SHP77 (cell line): ENCODE data around the gene RASAL2.

ENCODE experiments used
- DNase-seq, 2 experiments: peaks; one replicate each; lab custom pipeline; 2025; lab: John Stamatoyannopoulos, UW

Gene RASAL2

DNA sequence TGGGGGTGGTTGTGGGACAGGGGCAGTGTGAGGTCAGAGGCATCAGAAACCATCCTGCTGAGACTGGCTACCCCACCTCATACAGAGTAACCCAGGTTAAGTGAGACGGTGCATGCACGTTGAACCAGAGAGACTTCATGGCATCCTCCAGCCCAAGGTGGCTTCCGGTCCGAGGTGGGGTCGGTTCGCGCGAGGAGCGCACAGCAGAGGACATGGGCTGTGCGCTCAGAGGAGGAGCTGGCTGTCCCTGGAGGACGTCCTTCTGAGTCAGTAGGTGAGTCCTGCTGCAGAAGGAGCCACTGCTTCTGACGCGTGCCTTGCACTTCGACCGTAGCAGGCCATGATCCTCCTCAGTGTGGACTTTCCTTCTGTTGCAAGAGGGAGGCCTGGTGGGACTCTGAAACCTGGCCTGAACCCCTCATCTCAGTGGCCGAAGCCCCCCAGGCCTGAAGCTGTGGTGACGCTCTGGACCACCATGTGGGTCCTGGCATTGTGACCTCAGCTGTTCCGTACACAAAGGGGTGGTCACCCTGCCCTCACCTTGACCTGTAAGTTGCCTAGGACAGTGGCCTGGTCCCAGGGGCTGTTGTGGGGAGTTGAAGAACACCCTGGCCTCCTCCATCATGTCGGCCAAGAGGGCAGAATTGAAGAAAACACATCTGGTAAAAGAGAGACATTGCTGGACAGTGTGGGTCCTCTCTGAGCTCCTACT lies 418.8 kb downstream of the RASAL2 start, which contains the start of gene TEX35:
TEX35 (plus strand) TSS at position 544 of the 712 bp plus-strand sequence; CDS start at position 624, 80 bp downstream.
- DNase-seq: no peak

DNA sequence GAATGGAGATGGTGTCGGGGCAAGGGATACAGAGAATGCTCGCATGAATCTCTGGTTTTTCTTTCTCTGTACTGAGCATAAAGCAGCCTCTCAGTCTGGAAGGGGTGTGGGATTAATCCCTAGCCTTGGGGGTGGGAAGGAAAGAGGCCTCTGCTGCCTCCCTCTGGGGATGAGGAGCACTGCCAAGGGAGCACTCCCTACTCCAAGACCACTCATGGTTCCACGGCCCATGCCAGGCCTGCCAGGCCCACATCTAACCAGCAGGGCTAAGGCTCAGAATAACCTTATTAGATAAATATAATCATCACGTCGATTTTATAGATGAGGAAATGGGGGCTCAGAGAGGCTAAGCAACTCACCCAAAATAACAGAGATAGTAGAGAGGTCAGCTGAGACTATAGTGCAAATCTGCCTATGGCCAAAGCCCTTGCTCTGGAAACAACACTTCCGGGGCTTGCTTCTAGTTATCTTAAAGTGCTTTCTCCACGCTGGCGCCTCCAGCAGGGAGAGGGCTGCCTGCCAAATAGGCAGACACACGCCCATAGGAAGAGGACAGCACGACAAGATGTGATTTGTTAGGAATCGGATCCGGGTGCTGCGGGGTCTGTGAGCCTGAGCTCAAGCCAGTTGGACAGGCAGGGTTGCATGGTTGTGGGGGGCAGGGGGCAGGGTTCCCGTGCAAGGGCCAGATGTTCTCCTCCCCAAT lies 419.5 kb downstream of the RASAL2 start:
- DNase-seq: peak in 1 of 2 experiments; percentile 11

DNA sequence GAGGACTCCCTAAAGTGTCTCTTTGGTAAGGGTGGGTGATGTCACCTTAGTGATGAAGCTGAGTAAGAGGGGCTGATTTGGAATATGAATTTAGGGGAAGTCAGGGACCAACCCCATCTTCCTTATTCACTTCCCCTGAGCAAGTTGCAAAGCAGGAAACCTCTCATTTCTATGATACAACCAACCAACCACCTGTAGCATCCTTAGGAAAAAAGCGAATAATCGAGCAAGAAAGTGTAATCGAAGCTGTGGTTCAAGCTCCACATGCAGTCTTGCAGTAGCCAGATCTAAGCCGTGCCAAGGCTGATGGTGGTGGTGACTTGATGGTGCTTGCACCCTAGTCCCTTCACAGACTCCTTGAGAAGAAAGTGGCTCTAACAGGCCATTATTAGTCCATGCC lies 422.2 kb downstream of the RASAL2 start:
- DNase-seq: no peak

DNA sequence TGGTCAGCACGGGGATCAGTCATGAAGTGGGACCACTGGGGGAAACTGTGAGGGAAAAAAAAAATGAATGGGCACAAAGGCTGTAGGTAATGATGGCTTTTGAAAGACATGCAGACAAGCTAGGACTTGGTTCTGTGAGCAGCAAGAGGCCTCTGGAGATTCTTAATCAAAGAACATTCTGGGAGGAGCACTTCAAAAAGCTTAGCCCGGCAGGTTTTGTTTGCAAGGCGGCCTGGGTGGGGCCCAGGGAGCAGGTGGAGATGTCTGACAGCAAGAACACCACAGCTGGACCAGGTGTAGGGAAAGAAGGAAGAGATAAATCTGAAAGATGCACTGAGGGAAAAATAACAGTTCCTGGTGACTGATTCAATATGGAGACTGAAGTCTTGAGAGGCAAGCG lies 425.0 kb downstream of the RASAL2 start:
- DNase-seq: no peak

DNA sequence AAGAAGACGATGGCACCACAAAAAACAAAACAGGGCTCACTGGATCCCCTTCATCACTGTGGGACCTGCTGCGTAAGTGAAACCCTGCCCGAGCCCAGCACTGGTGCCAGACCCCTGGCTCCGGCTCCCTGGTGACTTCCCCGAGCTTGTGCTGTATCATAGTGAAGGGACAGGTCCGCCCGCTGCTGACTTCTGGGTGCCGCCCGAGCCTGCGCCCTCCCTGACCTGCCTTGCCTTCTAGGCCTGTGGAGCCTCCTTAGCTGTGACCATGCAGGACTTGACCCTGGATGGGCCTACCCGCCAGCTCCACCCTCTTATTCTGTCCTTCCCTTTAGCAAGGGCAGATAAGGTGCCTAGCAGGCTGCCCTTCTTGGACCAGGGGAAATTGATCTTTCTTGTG lies 426.9 kb downstream of the RASAL2 start:
- DNase-seq: no peak

DNA sequence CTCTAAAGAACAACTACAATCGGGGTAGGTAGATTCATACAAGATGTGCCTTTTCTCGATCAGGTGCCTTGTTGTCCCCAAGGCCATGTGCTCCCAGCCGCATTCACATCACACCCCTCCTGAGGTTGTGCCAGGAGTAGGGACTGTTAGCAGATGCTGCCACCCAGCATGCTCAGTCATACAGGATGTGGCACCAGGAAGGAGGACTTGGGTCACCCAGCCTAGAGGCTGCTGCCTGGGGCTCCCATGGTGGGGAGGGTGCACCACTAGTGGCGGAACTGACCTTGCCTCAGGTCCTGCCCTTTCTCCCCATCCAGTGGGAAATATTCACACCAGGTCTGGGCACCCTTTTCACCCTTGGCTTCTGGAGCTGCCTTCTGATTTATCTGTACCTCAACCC lies 427.3 kb downstream of the RASAL2 start:
- DNase-seq: no peak

DNA sequence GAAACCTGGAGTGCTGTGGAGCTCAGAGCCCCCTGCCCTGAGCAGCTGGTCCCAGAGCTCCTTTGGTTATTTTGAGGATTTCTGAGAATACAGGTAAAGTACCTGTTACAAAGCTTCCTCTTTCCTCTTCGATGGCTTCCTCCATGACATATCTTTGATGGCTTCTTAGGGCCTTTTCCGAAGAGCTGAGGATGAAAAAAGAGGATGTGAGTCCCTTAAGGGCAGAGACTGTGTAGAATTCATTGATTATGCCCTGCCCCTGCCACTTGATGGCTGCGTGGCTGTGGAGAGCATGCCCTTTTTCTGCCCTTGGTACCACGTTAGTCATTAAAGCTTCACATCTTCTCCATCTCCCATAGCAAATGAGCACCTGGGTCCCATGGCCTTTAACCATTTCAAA lies 433.2 kb downstream of the RASAL2 start:
- DNase-seq: no peak

DNA sequence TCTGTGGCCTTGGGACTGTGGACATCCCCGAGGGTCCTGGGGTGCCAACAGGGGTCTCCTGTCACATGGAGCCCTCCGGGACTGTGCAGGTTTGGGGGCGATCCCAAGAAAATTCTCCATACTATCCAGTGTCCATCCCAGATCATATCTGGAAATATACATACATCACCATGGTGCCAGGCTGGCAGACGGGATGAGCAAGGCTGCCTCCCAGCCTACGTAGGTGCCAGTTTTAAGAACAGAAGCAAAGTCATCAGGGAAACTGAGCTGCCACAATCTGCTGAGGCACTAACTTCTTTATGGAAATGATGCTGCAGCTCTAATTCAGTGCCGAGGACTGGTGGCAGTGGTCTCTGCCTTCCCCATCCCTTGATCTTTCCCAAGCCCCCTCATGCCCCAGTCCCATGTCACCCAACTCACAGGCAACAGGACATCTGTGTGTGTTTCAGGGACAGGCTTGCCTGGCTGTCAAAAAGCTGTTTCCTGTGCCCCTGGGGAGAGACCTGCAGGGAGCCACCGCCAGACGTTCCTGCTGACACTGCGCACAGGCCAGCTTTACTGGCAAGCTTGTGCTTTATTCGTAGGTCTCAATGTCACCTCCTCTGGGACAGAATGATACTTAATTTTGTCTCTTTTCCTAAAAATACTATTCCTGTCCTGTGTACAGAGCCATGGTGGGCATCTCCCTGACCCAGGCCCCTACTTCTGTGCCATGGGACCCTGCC lies 434.5 kb downstream of the RASAL2 start:
- no peak for DNase-seq

DNA sequence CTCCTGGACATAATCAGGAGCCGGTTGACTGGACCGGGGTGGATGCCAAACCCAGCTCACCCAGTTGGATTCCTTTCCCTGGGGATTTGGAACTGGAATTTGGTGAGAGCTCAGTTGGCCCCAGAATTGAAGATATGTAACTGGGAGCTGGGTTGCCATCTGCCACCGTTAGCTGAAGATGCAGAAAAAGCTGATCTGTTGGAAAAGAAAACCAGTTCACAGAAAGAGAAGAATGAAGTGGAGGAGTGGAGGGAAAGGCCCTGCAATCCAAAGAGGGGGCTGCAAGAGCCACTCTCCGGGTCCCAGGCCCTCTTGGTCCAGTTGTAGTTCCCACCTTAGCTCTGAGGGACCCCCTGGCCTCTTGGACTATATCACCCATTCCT lies 435.0 kb downstream of the RASAL2 start:
- no peak for DNase-seq

DNA sequence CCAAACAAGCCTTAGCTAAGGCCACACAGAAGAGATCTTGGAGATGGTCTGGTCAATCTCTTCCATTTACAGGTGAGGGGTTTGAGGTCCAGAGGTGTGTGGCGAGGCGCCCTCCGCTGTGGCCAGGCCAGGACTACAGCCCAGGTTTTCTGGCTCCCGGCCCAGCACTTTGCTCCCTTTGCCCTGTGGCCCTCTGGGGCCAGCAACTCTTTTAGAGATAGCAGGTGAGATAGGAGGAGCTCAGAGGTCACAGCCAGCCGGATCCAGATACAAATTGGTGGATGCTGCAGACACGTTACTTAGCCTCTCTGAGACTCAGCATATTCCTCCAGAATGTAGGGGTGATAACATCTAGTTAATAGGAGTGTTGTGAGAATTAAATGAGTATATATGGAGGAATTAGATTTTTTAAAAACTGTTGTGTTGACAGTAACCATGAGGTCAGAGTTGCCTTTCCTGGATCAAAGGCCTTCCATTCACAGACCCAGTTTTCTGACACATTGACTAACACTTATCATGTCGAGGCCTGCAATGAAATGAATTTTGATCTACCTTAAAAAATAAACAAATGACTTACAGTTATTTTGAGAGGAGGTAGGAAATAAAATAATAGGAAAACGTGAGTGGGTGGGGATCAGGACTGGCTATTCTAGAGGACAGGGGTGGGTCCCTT lies 435.6 kb downstream of the RASAL2 start:
- DNase-seq: no peak

DNA sequence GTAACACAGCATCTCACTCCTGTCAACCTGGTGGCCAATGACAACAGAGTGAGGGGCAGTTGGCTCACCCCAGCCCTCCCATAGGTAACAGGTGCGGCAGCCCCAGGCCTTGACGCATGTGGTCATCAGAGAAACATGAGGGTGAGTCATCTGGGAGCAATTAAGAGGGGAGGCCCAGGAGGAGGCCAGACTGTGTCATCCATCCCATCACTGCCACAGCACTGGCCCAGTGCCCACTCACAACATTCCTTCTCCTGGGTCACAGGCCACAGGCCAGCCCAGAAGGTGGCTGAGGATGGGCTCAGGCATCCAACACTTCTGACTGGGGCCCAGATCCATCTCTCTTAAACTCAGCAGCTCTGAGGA lies 436.1 kb downstream of the RASAL2 start:
- no peak for DNase-seq

DNA sequence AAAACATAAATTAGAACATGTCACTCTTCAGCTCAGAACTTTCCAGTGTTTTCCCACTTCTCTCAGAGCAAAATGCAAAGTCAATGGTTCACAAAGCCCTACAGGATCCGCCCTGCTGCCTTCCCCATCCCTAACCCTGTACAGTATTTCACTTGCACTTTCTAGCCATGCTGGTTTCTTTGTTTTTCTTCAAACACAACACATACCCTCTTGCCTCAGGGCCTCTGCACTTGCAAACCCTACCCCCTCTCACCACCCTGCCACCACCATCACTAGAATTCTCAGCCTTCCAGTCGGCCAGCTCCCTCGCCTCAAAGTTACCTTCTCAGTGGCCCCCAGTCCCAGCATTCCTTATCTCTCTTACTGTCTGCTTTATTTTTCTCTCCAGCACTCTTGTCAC lies 436.6 kb downstream of the RASAL2 start:
- DNase-seq: no peak

DNA sequence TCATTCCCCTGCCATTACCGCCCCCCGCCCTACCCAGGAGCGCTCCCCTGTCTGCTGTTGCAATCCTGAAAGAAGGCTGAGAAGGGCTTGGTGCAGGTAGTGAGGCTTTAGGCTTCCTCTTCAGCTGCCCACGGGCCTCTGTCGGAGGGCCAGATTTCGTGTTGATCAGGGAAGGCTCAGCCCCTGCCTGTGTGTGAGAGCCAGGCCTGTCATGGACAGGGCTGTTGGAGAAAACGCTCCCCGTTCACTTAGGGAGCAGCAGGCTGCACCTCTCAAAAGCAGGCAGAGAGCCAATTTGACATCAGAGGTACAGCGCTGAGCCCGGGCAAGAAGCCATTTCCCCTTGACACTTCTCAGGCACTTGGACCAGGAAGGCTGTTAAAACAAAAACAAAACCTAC lies 438.0 kb downstream of the RASAL2 start:
- peak in 1 of 2 experiments; percentile 26 for DNase-seq

DNA sequence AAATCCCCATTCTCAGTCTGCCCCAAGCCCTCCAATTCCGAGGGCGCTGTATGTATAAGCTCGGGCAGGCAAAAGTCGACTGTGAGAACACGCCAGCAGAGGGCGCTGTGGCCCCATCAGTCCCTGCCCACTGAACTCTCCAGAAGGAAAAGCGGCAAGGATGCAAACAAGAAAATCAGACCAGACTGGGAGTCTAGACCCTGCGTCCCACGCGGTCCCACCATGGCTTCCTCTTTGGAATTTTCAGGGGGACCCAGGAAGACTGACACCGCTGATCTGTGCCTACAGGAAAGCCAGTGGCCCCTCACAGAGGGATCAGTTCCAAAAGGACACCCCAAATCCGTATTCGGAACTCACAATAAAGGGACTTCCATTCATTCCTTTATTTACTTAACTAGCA lies 438.5 kb downstream of the RASAL2 start:
- peak; percentile 54 to 73 for DNase-seq

DNA sequence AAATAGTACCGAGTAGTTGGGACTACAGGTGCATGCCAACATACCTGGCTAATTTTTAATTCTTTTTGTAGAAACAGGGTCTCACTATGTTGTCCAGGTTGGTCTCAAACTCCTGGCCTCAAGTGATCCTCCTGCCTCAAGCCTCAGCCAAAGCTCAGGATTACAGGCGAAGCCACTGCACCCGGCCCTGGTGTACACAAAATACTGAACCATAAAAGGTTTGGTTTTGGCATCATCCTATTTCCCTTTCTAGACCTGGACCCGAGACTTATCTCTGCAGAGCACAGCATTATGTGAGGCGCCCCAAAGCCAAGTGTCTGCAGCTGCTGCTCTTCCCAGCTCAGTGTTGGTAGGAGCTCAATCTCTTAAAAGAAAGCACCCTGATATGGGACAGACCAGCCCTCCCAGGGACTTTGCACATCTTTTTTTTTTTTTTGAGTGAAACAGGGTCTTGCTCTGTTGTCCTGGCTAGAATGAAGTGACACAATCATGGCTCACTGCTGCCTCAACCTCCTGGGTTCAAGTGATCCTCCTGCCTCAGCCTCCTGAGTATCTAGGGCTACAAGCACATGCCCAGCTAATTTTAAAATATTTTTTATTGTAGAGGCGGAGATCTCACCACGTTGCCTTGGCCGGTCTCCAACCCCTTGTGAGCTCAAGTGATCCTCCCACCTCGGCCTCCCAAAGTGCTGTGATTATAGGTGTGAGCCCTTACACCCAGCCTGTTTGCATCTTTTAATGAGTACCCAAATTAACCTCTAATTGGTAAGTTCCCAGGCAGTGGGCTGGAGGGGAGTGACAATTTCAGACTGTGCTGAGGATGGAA lies 439.4 kb downstream of the RASAL2 start:
- DNase-seq: no peak
